ENCODE measurements around the gene PCGF6. TPM values are rescaled to one million over a fixed set of nuclear protein-coding genes. Genes with fewer than 3 reads are reported as not detected.

The PCGF6 gene
- total RNA-seq, 2 experiments from 2014 or later, result 1.6 to 1.8 TPM

DNA sequence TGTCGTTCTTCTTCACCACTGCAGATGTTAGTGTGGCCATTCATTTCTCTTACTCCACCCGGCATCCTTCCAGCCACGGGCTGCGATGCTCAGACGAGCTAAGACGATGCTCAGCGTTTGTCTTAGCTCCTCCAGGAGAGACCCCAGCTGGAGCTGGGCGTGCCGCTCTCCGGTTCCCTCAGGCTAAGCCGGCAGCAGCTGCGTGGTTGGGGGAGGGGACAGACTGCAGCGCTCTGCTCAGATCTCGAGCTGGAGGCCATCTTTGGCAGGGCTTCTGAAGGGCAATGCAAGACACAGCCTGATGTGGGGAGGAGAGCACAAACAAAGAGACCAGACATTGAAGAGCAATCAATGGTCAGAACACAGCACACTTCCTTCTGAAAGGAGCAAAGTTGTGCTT, 69.2 kb downstream of the PCGF6 start:
- Mint-ChIP-seq H3K4me1 (ENCODE audit: low read depth) (peaks cover 6% of the 10 kb centered on the region), H3K27ac (no peak overlapping the region), H3K36me3 (ENCODE audit: low read depth) (no peaks in the 10 kb centered on the region), H3K9me3 (peaks cover 7% of the 10 kb centered on the region), H3K27me3 (peaks cover 68% of the 10 kb centered on the region), H3K4me3 (no peak overlapping the region)
- Histone ChIP-seq H3K27me3 (ENCODE audit: control insufficient read depth in 1 of 2, insufficient read depth in 2 of 2, low read length in 2 of 2) (peaks cover 42 to 70% of the 10 kb centered on the region in 2 experiments), H3K36me3 (ENCODE audit: insufficient read depth, low read length) (no peaks in the 10 kb centered on the region), H3K9me3 (ENCODE audit: control insufficient read depth in 1 of 2, insufficient read depth in 1 of 2, low read length in 2 of 2) (peaks cover 0 to 14% of the 10 kb centered on the region in 2 experiments), H3K4me3 (ENCODE audit: low read length) (no peak overlapping the region), H3K4me1 (ENCODE audit: insufficient read depth, low read length) (peaks cover 13% of the 10 kb centered on the region), H3K27ac (ENCODE audit: low read depth in 1 of 2, low read length in 2 of 2) (no peak overlapping the region)
- no peak for DNase-seq
- ChIA-PET CTCF (no interaction called here), POLR2A (no interaction called here)
- TF ChIP-seq, protein P1, sequence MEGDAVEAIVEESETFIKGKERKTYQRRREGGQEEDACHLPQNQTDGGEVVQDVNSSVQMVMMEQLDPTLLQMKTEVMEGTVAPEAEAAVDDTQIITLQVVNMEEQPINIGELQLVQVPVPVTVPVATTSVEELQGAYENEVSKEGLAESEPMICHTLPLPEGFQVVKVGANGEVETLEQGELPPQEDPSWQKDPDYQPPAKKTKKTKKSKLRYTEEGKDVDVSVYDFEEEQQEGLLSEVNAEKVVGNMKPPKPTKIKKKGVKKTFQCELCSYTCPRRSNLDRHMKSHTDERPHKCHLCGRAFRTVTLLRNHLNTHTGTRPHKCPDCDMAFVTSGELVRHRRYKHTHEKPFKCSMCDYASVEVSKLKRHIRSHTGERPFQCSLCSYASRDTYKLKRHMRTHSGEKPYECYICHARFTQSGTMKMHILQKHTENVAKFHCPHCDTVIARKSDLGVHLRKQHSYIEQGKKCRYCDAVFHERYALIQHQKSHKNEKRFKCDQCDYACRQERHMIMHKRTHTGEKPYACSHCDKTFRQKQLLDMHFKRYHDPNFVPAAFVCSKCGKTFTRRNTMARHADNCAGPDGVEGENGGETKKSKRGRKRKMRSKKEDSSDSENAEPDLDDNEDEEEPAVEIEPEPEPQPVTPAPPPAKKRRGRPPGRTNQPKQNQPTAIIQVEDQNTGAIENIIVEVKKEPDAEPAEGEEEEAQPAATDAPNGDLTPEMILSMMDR (IDR thresholded peaks at IDR 0.05), result no peak
- ATAC-seq (ENCODE audit: poor library complexity), result no peak
- intact Hi-C loops (cut with DNase I, micrococcal nuclease), result no loop called here

- CTCF ChIA-PET, result no interaction called here
- no peak overlapping the region for H3K27ac Mint-ChIP-seq
- H3K27ac ChIP-seq (ENCODE audit: low read depth in 1 of 2, low read length in 2 of 2), result no peak overlapping the region
- H3K4me1 ChIP-seq (ENCODE audit: insufficient read depth, low read length), result peaks cover 18% of the 10 kb centered on the region
- no peak overlapping the region for H3K4me3 ChIP-seq (ENCODE audit: low read length)
- H3K4me1 Mint-ChIP-seq (ENCODE audit: low read depth), result peaks cover 8% of the 10 kb centered on the region
- peaks cover 7% of the 10 kb centered on the region for H3K9me3 Mint-ChIP-seq
- POLR2A ChIA-PET, result no interaction called here
- ATAC-seq (ENCODE audit: poor library complexity), result no peak
- DNase-seq, result no peak
- TF ChIP-seq, protein P1 (IDR thresholded peaks at IDR 0.05), result no peak
- H3K27me3 Mint-ChIP-seq, result peaks cover 75% of the 10 kb centered on the region
- peaks cover 0 to 14% of the 10 kb centered on the region in 2 experiments for H3K9me3 ChIP-seq (ENCODE audit: control insufficient read depth in 1 of 2, insufficient read depth in 1 of 2, low read length in 2 of 2)
- no peaks in the 10 kb centered on the region for H3K36me3 ChIP-seq (ENCODE audit: insufficient read depth, low read length)
- H3K27me3 ChIP-seq (ENCODE audit: control insufficient read depth in 1 of 2, insufficient read depth in 2 of 2, low read length in 2 of 2), result peaks cover 51 to 78% of the 10 kb centered on the region in 2 experiments
- intact Hi-C loops (cut with DNase I, micrococcal nuclease), result no loop called here
- H3K4me3 Mint-ChIP-seq, result no peak overlapping the region
- no peaks in the 10 kb centered on the region for H3K36me3 Mint-ChIP-seq (ENCODE audit: low read depth)
Measured at GRCh38 chr10:103280506-103280905, 70.4 kb downstream of the PCGF6 start.

GRCh38 chr10:103280031-103280430, 70.9 kb downstream of the PCGF6 start:
- CTCF ChIA-PET, result no interaction called here
- peaks cover 55 to 83% of the 10 kb centered on the region in 2 experiments for H3K27me3 ChIP-seq (ENCODE audit: control insufficient read depth in 1 of 2, insufficient read depth in 2 of 2, low read length in 2 of 2)
- ATAC-seq (ENCODE audit: poor library complexity), result no peak

More at GRCh38 chr10:103280031-103280430, 70.9 kb downstream of the PCGF6 start:
- Histone ChIP-seq H3K9me3 (ENCODE audit: control insufficient read depth in 1 of 2, insufficient read depth in 1 of 2, low read length in 2 of 2) (peaks cover 0 to 14% of the 10 kb centered on the region in 2 experiments), H3K4me3 (ENCODE audit: low read length) (no peak overlapping the region), H3K4me1 (ENCODE audit: insufficient read depth, low read length) (peaks cover 18% of the 10 kb centered on the region), H3K27ac (ENCODE audit: low read depth in 1 of 2, low read length in 2 of 2) (no peak overlapping the region), H3K36me3 (ENCODE audit: insufficient read depth, low read length) (no peaks in the 10 kb centered on the region)
- H3K27me3 Mint-ChIP-seq, result peaks cover 79% of the 10 kb centered on the region
- TF ChIP-seq, protein P1 (IDR thresholded peaks at IDR 0.05), result no peak
- intact Hi-C loops (cut with DNase I, micrococcal nuclease), result no loop called here
- DNase-seq, result no peak
- POLR2A ChIA-PET, result no interaction called here
- peaks cover 7% of the 10 kb centered on the region for H3K9me3 Mint-ChIP-seq
- H3K27ac Mint-ChIP-seq, result no peak overlapping the region
- H3K4me3 Mint-ChIP-seq, result no peak overlapping the region
- peaks cover 11% of the 10 kb centered on the region for H3K4me1 Mint-ChIP-seq (ENCODE audit: low read depth)
- no peaks in the 10 kb centered on the region for H3K36me3 Mint-ChIP-seq (ENCODE audit: low read depth)
